ENCODE data around the gene AKAP1. TPM values are rescaled to one million over a fixed set of nuclear protein-coding genes. Genes with fewer than 3 reads are reported as not detected.

AKAP1 gene
- total and polyA plus RNA-seq, 2 of the 8 experiments (the other 6 are each of a cell fraction or from before 2014, with no cell fraction given), result 120 to 156 TPM

GRCh38 chr17:57038486-57038885 lies 46.6 kb upstream of the AKAP1 start (continued):
- TF ChIP-seq SP2 (IDR thresholded peaks at IDR 0.05; ENCODE audit: low read length), result no peak

Data from H1 (cell line).